KMS-11 (cell line): ENCODE data around the gene TRIM16.
"Not testable (repeated sequence)": the region's sequence is repeated elsewhere in the genome, so short reads cannot be mapped to it uniquely, and the experiment has no call there.

ENCODE experiments used
- H2AFZ ChIP-seq: fragments of 200-600 bp; sonication (generic); 2 replicates; pipeline ENCODE4 v1.6.1; 2016; ENCODE audit warnings: antibody characterized with exemption, mixed run types, low read depth
- H3K27ac ChIP-seq: fragments of 200-600 bp; sonication (generic); 2 replicates; pipeline ENCODE4 v1.6.1; 2016; ENCODE audit warnings: mild to moderate bottlenecking, mixed run types
- H3K27me3 ChIP-seq: fragments of 200-600 bp; sonication (generic); 2 replicates; pipeline ENCODE4 v1.6.1; 2017; ENCODE audit warnings: mild to moderate bottlenecking, low read depth, mixed run types, moderate library complexity; ENCODE audit not compliant: insufficient read depth
- H3K36me3 ChIP-seq: fragments of 200-600 bp; sonication (generic); 2 replicates; pipeline ENCODE4 v1.6.1; 2017; ENCODE audit warnings: mild to moderate bottlenecking, mixed run types; ENCODE audit not compliant: insufficient read depth
- H3K4me1 ChIP-seq: fragments of 200-600 bp; sonication (generic); 2 replicates; pipeline ENCODE4 v1.6.1; 2016; ENCODE audit warnings: mild to moderate bottlenecking, low read depth, mixed run types; ENCODE audit not compliant: poor library complexity, severe bottlenecking
- H3K4me2 ChIP-seq: fragments of 200-600 bp; sonication (generic); 2 replicates; pipeline ENCODE4 v1.7.0; 2016; ENCODE audit warnings: mild to moderate bottlenecking, mixed run types
- H3K4me3 ChIP-seq: fragments of 200-600 bp; sonication (generic); IDR thresholded peaks from 2 replicates; pipeline ENCODE4 v1.6.1; 2017; ENCODE audit warnings: low read depth, low read length, mixed read lengths; ENCODE audit not compliant: insufficient read depth
- H3K79me2 ChIP-seq: fragments of 200-600 bp; sonication (generic); 2 replicates; pipeline ENCODE4 v1.6.1; 2016; ENCODE audit warnings: low read depth, mixed run types; ENCODE audit not compliant: insufficient read depth
- H3K9ac ChIP-seq: fragments of 200-600 bp; sonication (generic); 2 replicates; pipeline ENCODE4 v1.6.1; 2016; ENCODE audit warnings: mild to moderate bottlenecking, mixed run types
- H4K20me1 ChIP-seq: fragments of 200-600 bp; sonication (generic); 2 replicates; pipeline ENCODE4 v1.6.1; 2016; ENCODE audit warnings: mild to moderate bottlenecking, mixed run types; ENCODE audit not compliant: insufficient read depth

The TRIM16 gene

GRCh38 chr17:15683824-15684478, at the start of gene TRIM16:
TRIM16 (minus strand) TSS chr17:15684311; CDS start chr17:15651609, 32,702 bp downstream.
- H3K4me3 ChIP-seq, H3K4me1 ChIP-seq, H4K20me1 ChIP-seq, H3K79me2 ChIP-seq, H3K4me2 ChIP-seq, H3K27me3 ChIP-seq, H3K36me3 ChIP-seq, H3K27ac ChIP-seq, H3K9ac ChIP-seq: not testable (repeated sequence)
- H2AFZ ChIP-seq, result 0 out of 2 replicates have a peak within 1 kb of the TSS, but pooled peaks have one; percentile 14

DNA sequence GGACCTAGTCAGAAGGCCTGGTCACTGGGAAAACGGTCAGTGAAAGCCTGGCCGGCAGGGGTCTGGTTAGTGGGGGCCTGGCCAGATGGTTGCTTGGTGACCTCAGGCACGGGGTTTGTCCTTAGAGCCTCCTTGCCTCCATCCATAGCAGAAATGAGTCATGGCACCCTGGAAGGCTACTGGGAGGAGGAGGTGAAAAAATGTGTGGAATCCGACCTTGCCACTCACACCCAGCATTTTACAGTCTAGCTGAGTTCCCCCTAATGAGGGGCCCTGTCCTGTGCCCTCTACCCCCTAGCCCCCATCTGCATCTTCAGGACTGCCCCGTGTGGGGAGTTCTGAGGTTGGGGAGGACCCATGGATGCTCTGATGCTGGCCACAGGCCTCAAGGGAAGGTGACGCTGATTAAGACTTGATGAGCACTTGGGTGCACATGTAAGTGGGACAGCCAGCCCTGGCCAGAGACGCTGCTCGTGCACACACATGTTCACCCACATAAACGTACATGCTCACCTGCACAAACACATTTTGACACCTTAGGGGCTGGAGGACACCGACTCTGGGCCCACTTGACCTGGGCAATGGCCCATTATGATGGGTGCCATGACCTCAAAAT, 49.2 kb upstream of the TRIM16 start:
- H3K27me3 ChIP-seq, H3K79me2 ChIP-seq, H3K9ac ChIP-seq, H3K4me2 ChIP-seq, H2AFZ ChIP-seq, H3K27ac ChIP-seq, H3K4me3 ChIP-seq, H4K20me1 ChIP-seq, H3K4me1 ChIP-seq, H3K36me3 ChIP-seq: not testable (repeated sequence)

DNA sequence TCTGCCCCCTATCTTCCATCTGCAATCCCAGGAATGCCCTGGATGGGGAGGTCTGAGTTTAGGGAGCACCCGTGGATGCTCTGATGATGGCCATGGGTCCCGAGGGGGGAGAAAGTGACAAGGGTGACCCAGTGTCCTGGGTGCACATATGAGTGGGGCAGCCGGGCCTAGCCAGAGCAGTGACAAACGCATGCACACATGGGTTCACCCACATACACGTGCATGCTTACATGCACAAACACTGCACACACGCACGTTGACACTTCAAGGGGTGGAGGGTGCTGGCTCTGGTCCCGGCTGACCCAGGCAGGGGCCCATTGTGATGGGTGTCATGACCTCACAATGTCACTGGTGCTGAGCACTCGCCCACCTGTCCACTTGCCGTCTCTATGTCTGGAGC, 47.8 kb upstream of the TRIM16 start, which contains the start of gene TBC1D26:
TSS of gene TBC1D26 (plus strand) at position 384 of the 400 bp plus-strand sequence. CDS start 3,066 bp downstream, outside the sequence.
- H3K27me3 ChIP-seq, H3K36me3 ChIP-seq, H3K4me3 ChIP-seq, H3K9ac ChIP-seq, H3K79me2 ChIP-seq, H3K4me1 ChIP-seq, H3K4me2 ChIP-seq, H2AFZ ChIP-seq, H4K20me1 ChIP-seq, H3K27ac ChIP-seq: not testable (repeated sequence)

GRCh38 chr17:15730535-15730934, 46.4 kb upstream of the TRIM16 start:
- not testable (repeated sequence) for H3K79me2 ChIP-seq, H3K27me3 ChIP-seq, H3K4me2 ChIP-seq, H4K20me1 ChIP-seq, H3K36me3 ChIP-seq, H3K27ac ChIP-seq, H3K4me3 ChIP-seq, H3K9ac ChIP-seq, H2AFZ ChIP-seq, H3K4me1 ChIP-seq

GRCh38 chr17:15716601-15717563, 32.8 kb upstream of the TRIM16 start:
- H3K4me1 ChIP-seq, H3K27ac ChIP-seq, H3K36me3 ChIP-seq, H3K79me2 ChIP-seq, H2AFZ ChIP-seq, H3K4me3 ChIP-seq, H3K27me3 ChIP-seq, H3K4me2 ChIP-seq, H4K20me1 ChIP-seq, H3K9ac ChIP-seq: not testable (repeated sequence)

GRCh38 chr17:15708879-15709278, 24.8 kb upstream of the TRIM16 start:
- H3K27me3 ChIP-seq, H3K79me2 ChIP-seq, H3K4me1 ChIP-seq, H4K20me1 ChIP-seq, H2AFZ ChIP-seq, H3K27ac ChIP-seq, H3K4me3 ChIP-seq, H3K36me3 ChIP-seq, H3K4me2 ChIP-seq, H3K9ac ChIP-seq: not testable (repeated sequence)

GRCh38 chr17:15704813-15705212, 20.7 kb upstream of the TRIM16 start:
- not testable (repeated sequence) for H3K4me2 ChIP-seq, H2AFZ ChIP-seq, H3K27me3 ChIP-seq, H4K20me1 ChIP-seq, H3K9ac ChIP-seq, H3K4me3 ChIP-seq, H3K27ac ChIP-seq, H3K36me3 ChIP-seq, H3K79me2 ChIP-seq, H3K4me1 ChIP-seq

DNA sequence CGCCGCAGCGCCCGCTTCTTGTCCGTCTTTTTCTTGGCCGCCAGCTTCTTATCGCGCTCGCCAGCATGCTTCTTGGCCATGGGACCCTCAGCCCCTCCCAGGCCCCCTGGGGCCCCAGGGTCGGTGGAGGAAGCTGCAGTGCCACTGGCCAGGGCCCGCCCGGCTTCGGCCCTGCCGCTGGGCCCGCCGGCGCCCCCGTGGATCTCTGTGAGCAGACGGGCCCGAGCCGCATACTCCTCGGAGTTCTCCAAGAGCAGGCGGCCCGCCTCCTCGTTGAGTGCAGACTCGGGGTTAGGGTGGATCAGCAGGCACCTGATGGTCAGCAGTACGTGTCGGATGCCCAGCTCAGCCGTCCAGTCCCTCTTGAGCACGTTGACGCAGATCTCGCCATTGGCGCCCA, 20.1 kb upstream of the TRIM16 start:
- not testable (repeated sequence) for H3K36me3 ChIP-seq, H3K9ac ChIP-seq, H3K4me3 ChIP-seq, H3K79me2 ChIP-seq, H2AFZ ChIP-seq, H4K20me1 ChIP-seq, H3K4me1 ChIP-seq, H3K27ac ChIP-seq, H3K4me2 ChIP-seq, H3K27me3 ChIP-seq

GRCh38 chr17:15699937-15700336, 15.8 kb upstream of the TRIM16 start:
- not testable (repeated sequence) for H3K27me3 ChIP-seq, H3K4me2 ChIP-seq, H3K27ac ChIP-seq, H3K79me2 ChIP-seq, H3K9ac ChIP-seq, H4K20me1 ChIP-seq, H3K4me1 ChIP-seq, H2AFZ ChIP-seq, H3K4me3 ChIP-seq, H3K36me3 ChIP-seq
